HG02870 (cell line): Measurements from ENCODE around the gene TRIM7.
A peak's percentile ranks its signal among the peaks of the same experiment; 100 is the strongest.

Experiments
- ATAC-seq: cut with Tn5 transposase; IDR thresholded peaks from one replicate; pipeline ENCODE4 v1.9.1; 2021; ENCODE audit warnings: mild to moderate bottlenecking, moderate library complexity; ENCODE audit not compliant: unreplicated experiment

The TRIM7 gene

GRCh38 chr5:181204826-181205760 is at the start of gene TRIM7:
TRIM7 (minus strand) TSS chr5:181205196; CDS start chr5:181205110, 86 bp downstream.
- no peak for ATAC-seq

GRCh38 chr5:181248277-181248676 is 43.3 kb upstream of the TRIM7 start:
- ATAC-seq: no peak

GRCh38 chr5:181246276-181247049 is 41.5 kb upstream of the TRIM7 start:
- ATAC-seq: peak; percentile 42

GRCh38 chr5:181245427-181246275 is 40.7 kb upstream of the TRIM7 start:
- ATAC-seq: peak; percentile 2

- peak; percentile 50 for ATAC-seq
These were observed 38.8 kb upstream of the TRIM7 start, which contains the start of gene RACK1 for GRCh38 chr5:181243564-181244343. RACK1 (minus strand) TSS chr5:181243906; CDS start chr5:181243800, 106 bp downstream.

GRCh38 chr5:181243018-181243563 is 38.1 kb upstream of the TRIM7 start:
- no peak for ATAC-seq

GRCh38 chr5:181242031-181242451 is 37.0 kb upstream of the TRIM7 start:
- ATAC-seq: no peak

GRCh38 chr5:181241393-181241975 is 36.5 kb upstream of the TRIM7 start:
- ATAC-seq: no peak

- ATAC-seq: no peak
These were observed 34.2 kb upstream of the TRIM7 start for GRCh38 chr5:181239062-181239663.

- no peak for ATAC-seq
These were observed 32.9 kb upstream of the TRIM7 start for GRCh38 chr5:181237729-181238385.

- no peak for ATAC-seq
These were observed 32.1 kb upstream of the TRIM7 start for GRCh38 chr5:181236954-181237641.

- no peak for ATAC-seq
These were observed 31.5 kb upstream of the TRIM7 start for GRCh38 chr5:181236471-181236870.

GRCh38 chr5:181235689-181236366 is 30.8 kb upstream of the TRIM7 start:
- no peak for ATAC-seq

- no peak for ATAC-seq
These were observed 30.3 kb upstream of the TRIM7 start for GRCh38 chr5:181235323-181235688.

GRCh38 chr5:181234455-181235306 is 29.7 kb upstream of the TRIM7 start:
- no peak for ATAC-seq

GRCh38 chr5:181233801-181234454 is 28.9 kb upstream of the TRIM7 start:
- no peak for ATAC-seq
